HL-60 (cell line): ENCODE results near the gene CTNND2.

Source experiments
- DNase-seq, 2 experiments: peaks; one replicate each; pipeline ENCODE4 v3.0.0-alpha.2; 2010 to 2020; ENCODE audit warnings: low read depth in 1 of 2, low spot score in 1 of 2
- H3K27ac ChIP-seq: fragments of 250-450 bp; sonication (Bioruptor Pico); replicated peaks from 2 replicates; pipeline ENCODE4 v1.5.1; 2020; ENCODE audit warnings: mild to moderate bottlenecking, moderate library complexity
- H3K27me3 ChIP-seq: fragments of 250-450 bp; sonication (Bioruptor Pico); 2 replicates; pipeline ENCODE4 v1.5.1; 2021; ENCODE audit warnings: mild to moderate bottlenecking, moderate library complexity; ENCODE audit not compliant: insufficient read depth, poor library complexity, severe bottlenecking
- H3K4me3 ChIP-seq: replicated peaks from 2 replicates; pipeline ENCODE4 v1.5.1; 2011; ENCODE audit warnings: mild to moderate bottlenecking, control low read depth, low read length; ENCODE audit not compliant: insufficient read depth
- GABPA ChIP-seq: IDR thresholded peaks from 2 replicates; pipeline ENCODE4 v1.6.1; 2012; ENCODE audit warnings: low read depth
- POLR2AphosphoS5 ChIP-seq: IDR thresholded peaks from 2 replicates; pipeline ENCODE4 v1.6.1; 2012; ENCODE audit warnings: low read depth
- SPI1 ChIP-seq: IDR thresholded peaks from 2 replicates; pipeline ENCODE4 v1.6.1; 2012; ENCODE audit warnings: low read depth, mild to moderate bottlenecking, borderline replicate concordance
- TF ChIP-seq, protein P1 (sequence below): IDR thresholded peaks from 2 replicates; pipeline ENCODE4 v1.6.1; 2012; ENCODE audit warnings: low read depth; ENCODE audit not compliant: insufficient replicate concordance
- TF ChIP-seq, protein P2 (sequence below): IDR thresholded peaks from one replicate; pipeline ENCODE4 v1.5.1; 2011; ENCODE audit warnings: low read length, control low read depth, inconsistent platforms; ENCODE audit not compliant: insufficient read depth

CTNND2 gene

DNA sequence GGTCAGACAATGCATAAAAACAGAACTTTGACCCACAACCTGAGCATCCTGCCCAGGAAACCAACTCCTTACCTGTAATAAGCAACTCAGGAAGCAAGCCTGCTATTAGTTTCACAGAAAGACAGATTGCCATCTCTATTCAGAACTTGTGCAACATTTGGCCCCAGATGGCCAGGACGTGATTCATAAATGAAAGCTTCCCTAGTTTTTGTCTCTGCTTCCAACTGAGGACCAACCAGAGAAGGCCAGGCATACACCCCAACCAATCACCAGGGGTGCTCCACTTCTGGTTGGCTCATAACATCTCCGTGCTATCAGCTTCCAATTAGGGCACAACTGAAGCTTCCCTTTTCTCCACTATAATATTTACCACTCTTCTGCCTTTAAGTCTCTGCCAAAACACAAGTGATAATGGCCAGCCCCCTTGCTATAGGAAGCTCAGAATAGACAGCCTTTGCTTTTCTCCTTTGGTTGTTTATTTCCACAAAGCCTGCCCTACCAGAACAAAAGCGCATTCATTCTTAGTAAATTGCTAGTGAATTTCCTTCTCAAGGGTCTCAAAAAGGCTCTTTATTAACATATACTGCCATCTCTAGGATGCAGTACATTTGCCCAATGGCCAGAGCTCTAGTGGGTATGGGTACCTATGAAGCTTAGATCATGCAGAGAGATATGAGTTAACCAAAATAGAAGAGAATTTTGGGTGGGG is 853.5 kb downstream of the CTNND2 start:
- no peak overlapping the region for H3K4me3 ChIP-seq
- no peak for DNase-seq
- TF ChIP-seq, protein P1, sequence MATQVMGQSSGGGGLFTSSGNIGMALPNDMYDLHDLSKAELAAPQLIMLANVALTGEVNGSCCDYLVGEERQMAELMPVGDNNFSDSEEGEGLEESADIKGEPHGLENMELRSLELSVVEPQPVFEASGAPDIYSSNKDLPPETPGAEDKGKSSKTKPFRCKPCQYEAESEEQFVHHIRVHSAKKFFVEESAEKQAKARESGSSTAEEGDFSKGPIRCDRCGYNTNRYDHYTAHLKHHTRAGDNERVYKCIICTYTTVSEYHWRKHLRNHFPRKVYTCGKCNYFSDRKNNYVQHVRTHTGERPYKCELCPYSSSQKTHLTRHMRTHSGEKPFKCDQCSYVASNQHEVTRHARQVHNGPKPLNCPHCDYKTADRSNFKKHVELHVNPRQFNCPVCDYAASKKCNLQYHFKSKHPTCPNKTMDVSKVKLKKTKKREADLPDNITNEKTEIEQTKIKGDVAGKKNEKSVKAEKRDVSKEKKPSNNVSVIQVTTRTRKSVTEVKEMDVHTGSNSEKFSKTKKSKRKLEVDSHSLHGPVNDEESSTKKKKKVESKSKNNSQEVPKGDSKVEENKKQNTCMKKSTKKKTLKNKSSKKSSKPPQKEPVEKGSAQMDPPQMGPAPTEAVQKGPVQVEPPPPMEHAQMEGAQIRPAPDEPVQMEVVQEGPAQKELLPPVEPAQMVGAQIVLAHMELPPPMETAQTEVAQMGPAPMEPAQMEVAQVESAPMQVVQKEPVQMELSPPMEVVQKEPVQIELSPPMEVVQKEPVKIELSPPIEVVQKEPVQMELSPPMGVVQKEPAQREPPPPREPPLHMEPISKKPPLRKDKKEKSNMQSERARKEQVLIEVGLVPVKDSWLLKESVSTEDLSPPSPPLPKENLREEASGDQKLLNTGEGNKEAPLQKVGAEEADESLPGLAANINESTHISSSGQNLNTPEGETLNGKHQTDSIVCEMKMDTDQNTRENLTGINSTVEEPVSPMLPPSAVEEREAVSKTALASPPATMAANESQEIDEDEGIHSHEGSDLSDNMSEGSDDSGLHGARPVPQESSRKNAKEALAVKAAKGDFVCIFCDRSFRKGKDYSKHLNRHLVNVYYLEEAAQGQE, result no peak
- TF ChIP-seq, protein P2, sequence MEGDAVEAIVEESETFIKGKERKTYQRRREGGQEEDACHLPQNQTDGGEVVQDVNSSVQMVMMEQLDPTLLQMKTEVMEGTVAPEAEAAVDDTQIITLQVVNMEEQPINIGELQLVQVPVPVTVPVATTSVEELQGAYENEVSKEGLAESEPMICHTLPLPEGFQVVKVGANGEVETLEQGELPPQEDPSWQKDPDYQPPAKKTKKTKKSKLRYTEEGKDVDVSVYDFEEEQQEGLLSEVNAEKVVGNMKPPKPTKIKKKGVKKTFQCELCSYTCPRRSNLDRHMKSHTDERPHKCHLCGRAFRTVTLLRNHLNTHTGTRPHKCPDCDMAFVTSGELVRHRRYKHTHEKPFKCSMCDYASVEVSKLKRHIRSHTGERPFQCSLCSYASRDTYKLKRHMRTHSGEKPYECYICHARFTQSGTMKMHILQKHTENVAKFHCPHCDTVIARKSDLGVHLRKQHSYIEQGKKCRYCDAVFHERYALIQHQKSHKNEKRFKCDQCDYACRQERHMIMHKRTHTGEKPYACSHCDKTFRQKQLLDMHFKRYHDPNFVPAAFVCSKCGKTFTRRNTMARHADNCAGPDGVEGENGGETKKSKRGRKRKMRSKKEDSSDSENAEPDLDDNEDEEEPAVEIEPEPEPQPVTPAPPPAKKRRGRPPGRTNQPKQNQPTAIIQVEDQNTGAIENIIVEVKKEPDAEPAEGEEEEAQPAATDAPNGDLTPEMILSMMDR, result no peak
- TF ChIP-seq POLR2AphosphoS5 (no peak), SPI1 (no peak), GABPA (no peak)
- no peaks in the 10 kb centered on the region for H3K27me3 ChIP-seq
- no peak overlapping the region for H3K27ac ChIP-seq

DNA sequence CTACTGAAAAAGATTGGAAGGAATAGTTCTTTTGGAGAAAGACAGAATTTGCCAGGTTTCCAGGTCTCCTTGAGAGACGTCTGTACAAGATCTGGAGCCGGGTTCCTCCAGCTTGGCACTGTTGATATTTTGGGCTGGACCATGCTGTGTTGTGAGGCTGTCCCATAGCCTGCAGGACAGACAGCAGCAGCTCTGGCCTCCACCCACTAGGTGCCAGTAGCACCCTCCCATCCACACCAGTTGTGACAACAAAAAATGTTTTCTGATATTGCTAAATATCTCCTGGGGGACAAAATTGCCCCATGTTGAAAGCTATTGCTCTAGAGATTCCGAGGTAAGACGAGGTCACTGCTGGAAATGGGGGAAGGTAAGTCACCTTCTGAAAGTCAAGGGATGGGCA is 855.5 kb downstream of the CTNND2 start:
- no peak for TF ChIP-seq GABPA
- TF ChIP-seq, protein P2, result no peak
- TF ChIP-seq, protein P1, result no peak
- no peak for TF ChIP-seq SPI1
- no peak for TF ChIP-seq POLR2AphosphoS5
- DNase-seq, result no peak
- H3K4me3 ChIP-seq, result no peak overlapping the region
- no peak overlapping the region for H3K27ac ChIP-seq
- no peaks in the 10 kb centered on the region for H3K27me3 ChIP-seq

DNA sequence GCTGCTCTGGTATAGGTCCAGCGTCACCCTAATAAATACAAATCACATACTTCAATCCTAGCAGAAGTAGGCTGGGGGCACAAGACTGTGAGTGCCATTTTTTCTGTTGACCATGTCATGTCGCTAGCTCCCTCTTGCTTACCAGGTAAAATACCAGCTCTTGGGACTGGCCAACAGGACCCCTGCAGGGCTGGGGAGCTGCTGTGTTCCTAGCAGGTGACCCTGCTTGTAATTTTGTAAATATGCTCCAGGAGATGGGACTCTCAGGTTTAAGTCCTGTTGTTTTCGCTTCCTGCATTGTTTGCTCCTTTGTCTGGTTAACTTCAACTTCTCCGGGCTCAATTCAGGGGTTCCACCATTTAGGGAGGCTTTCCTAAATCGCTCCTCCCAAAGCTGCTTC is 856.6 kb downstream of the CTNND2 start:
- DNase-seq, result no peak
- H3K4me3 ChIP-seq, result no peak overlapping the region
- no peaks in the 10 kb centered on the region for H3K27me3 ChIP-seq
- H3K27ac ChIP-seq, result no peak overlapping the region
- no peak for TF ChIP-seq SPI1
- TF ChIP-seq POLR2AphosphoS5, result no peak
- TF ChIP-seq, protein P2, result no peak
- TF ChIP-seq, protein P1, result no peak
- TF ChIP-seq GABPA, result no peak
